GM10847 (cell line): Measurements from ENCODE around the gene IDH3B.

Experiments
- POLR2A ChIP-seq: IDR thresholded peaks from 2 replicates; pipeline ENCODE4 v1.6.1; 2011; ENCODE audit not compliant: insufficient read length; ENCODE audit errors: extremely low read depth

IDH3B gene

DNA sequence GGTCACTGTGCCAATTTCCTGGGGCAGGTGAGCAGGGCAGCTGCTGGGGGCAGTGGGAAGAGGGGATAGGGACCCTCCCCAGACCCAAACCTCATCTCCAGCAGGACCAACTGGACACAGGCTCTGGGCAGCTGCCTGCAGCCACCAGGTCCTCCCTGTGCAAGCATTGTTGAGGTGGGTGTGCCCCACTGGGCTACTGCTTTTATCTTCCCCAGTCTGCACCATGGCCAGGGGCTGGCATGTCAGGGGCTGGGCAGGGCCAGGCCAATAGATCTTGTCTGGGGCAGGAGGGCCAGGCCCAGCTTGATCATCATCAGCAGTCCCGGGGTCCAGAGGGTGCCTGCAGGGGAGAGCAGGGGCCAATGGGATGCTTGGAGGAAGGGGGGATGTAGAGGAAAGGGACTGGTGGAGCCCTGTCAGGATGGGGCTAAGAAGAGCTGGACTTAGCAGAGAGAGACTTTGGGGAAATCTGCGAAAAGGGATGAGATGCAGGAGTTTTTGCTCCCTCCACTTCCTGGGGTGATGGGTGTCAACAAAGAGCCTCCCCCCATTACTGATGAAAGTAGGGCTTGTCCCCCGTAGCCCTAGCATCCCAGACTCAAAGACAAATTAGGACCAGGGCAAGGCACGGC lies 34.3 kb upstream of the IDH3B start:
- TF ChIP-seq POLR2A = no peak

DNA sequence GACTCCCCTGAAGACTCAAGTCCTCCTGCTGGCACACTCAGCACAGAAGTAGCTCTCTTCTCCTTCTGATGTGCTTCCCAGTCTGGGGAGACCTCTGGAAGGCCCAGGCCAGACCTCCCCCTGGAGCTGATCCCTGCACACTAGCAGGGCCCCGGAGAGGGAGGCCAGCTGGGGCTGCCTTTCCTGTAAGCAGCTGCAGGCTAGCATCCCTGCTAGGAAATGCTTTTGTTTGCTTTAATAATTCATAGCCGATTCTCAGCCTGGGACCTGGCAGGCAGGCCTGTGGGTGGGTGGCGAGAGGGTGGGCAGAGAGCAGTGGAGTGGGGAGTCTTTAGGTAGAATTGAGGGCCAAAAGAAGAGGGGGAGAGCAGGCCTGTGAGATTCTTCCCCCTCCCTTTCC lies 33.8 kb upstream of the IDH3B start:
- TF ChIP-seq POLR2A = no peak

DNA sequence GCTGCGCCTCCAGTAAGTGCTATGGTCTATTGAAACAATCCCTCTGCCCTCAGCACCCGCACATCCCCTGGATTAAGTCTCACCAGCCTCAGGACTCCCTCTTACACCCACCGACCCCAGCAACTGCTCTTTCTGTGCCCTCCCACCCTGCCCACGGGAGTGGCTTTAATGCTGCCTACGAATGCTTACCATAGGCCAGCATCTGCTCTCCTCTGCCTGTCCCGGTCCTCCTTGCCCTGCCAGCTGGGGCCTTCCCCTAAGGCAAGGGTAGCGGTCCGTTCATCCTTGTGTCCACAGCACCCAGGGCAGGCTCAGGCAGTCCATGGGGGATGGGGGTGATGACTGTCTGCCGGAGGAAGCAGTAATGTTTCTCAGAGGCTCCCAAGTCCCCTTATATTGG lies 32.6 kb upstream of the IDH3B start:
- TF ChIP-seq POLR2A = no peak

GRCh38 chr20:2695206-2695983 lies 31.4 kb upstream of the IDH3B start:
- TF ChIP-seq POLR2A = no peak

DNA sequence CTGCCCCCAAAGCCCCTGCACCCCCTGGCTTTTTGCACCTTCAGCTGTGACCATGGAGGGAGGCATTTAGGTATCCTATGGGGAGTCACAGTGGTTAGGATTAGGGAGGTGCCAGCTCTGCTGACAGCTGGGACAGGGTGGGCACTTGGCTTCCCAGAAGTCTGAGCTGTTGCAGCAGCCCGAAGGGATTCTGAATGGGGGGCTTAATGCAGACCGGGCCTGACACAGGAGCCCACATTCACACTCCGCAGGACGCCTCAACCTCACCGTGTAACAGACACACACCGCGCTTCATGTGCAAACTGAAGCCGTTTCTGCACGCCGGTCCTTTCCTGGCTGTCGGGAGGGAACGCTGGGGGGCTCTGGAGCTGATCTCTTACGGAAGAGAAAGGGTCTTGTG lies 30.5 kb upstream of the IDH3B start:
- no peak for TF ChIP-seq POLR2A

DNA sequence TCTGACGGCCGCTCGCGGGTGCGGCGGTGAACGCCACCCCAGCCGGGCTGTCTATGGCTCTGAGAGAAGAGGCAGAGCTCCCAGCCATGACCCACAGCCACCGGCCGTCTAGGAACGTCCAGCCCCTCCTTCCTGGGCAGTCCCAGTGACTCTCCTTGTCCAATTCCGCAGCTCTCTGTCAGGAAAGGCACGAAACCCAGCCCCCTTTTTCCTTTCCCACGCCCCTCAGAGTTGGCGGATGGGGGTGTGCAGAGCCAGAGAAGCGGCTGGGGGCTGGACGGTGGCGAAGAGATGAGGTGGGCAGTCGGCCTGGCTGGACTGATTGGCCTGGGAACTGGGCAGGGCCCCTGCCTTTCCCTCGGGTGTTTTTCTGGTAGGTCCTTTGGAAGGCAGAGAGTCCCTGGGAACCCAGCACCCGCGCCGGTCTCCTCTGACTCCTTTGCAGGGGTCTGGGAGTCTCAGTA lies 30.0 kb upstream of the IDH3B start:
- TF ChIP-seq POLR2A = no peak

- no peak for TF ChIP-seq POLR2A
Measured at GRCh38 chr20:2693286-2694007, 29.4 kb upstream of the IDH3B start.

DNA sequence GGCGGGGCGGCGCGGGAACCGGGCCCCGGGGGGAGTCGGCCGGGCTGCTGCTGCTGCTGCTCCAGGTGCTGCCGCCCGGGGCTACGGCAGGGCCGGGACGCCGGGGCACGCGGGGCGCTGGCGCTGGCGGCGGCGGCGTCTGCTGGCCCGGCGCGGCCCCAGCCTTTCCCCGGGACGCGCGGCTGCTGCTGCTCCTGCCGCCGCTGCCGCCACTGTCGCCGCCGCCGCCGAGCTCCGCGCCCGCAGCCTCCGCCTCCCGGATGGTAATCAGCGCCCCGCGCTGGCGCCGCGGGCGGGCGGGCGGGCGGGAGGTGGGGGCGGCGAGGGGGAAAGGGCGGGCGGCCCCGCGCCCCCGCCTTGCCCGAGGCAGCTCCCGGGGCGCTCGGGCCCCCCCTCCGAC lies 28.9 kb upstream of the IDH3B start:
- TF ChIP-seq POLR2A = no peak

- TF ChIP-seq POLR2A = no peak
Measured at GRCh38 chr20:2692036-2692885, 28.2 kb upstream of the IDH3B start, which contains the start of gene EBF4. Gene EBF4, plus strand, starts transcription at chr20:2692780. Its CDS starts 866 bp downstream, at chr20:2693646.

DNA sequence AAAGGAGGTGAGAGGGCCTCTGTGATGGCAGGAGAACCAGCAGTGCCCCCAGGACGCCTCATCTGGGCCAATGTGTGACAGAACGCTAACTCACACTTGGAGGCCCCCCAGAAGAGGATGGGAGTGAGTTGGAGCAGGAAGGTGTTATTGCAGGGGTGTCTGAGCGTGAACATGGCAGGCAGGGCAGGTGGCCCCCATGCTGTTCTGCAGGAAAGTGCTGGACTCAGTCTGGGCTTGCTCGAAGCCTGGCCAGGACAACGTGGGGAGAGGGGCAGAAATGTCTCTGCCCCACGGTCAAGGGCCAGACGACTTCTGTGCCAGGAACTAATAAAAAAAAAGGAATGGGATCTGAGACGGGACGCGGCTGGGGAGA lies 27.6 kb upstream of the IDH3B start:
- TF ChIP-seq POLR2A = no peak

GRCh38 chr20:2691127-2691526 lies 27.1 kb upstream of the IDH3B start:
- TF ChIP-seq POLR2A = no peak

DNA sequence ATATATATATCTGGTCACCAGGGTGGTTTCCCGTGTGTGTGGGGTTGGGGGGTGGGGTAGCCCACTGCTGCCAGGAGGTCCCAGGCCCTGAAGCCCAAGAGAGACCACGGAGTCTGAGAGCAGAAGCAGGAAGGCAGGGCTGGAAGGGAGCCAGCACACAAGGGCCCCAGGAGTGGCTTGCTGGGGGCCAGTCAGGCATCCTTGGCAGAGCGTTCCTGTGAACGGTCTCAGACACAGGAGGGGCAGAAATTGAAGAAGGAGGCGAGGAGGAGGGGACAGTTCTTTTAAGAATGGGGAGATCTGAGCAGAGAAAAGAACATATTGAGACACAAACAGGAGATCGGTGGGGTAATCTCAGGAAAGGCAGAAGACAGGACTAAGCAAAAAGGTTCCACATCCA lies 26.7 kb upstream of the IDH3B start:
- TF ChIP-seq POLR2A = no peak

DNA sequence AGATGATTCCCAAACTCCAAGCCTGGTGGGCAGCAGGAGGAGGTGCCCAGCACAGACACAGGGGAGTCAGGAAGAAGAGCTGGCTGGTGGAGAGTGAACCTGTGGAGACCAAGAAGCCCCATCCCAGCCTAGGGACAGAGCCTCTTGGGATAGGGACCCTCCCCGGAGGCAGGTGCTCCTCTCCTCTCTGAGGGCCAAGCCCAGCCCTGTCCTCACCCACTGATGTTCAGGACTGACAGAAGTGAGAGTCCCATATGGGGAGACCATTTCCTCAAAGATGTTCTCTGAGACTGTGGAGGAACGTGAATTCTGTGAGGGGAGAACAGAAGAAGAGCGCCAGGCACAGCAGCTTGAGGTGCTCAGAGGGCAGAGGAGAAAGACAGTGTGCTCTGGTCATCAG lies 26.2 kb upstream of the IDH3B start:
- TF ChIP-seq POLR2A = no peak

DNA sequence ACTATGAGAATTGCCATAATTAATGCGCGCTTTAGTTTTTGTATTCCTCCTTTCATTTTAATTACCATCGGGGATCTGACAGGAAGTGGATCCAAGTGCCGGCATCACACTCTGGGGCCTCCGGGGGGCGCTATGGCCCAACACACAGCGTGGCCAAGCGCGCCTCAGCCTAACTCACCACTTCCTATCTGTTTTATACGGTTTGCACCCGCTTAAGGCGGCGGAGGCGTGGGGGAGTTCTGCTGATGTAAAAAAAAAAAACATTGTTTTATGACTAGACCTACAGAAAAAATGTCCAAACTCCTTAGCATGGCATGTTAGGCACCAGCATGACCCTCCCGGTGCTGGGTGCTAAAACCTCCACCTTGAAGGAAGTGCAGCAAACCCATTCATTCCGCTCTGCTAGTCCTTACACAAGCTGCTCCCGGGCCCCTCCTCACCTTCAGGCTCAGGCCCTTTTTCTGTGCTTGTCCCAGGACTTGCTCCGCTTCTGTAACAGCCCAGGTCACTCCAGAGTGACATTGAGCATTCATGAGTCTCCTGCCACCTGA lies 24.1 kb upstream of the IDH3B start:
- TF ChIP-seq POLR2A = no peak

- TF ChIP-seq POLR2A = no peak
Measured at GRCh38 chr20:2687514-2687913, 23.5 kb upstream of the IDH3B start.

DNA sequence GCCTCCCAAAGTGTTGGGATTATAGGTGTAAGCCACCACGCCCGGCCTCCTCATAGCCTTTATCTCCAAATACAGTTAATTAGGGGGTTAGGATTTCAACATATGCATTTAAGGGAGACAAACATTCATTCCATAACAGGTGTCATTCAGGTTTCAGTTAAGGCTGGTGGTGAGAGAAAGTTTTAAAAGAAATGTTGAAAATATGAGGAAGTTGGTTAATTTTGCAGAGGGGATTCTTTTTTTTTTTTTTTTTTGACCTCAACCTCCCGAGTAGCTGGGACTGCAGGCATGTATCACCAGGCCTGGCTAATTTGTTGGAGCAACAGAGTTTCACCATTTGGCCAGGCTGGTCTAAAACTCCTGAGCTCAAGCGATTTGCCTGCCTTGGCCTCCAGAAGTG lies 16.0 kb upstream of the IDH3B start:
- no peak for TF ChIP-seq POLR2A

DNA sequence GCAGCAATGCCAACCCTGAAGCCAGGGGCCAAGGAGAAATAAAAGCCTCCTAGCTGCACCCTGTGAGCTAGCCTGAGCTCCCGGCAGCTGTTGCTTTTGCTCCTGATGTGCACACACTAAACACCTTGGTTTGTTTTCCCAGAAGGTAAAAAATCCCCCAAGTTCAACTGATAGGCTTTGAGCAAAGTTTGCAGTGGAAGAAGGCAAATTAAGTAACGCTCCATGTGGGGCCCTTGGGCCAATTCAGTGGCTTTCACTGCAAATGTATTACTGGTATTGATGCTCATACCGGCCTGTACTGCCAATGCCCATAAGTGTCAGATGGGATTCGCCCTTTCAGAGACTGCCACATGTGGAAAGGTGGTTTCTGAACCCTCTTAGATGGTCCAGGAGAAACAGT lies 9.4 kb upstream of the IDH3B start:
- no peak for TF ChIP-seq POLR2A
